Activated CD4-positive, alpha-beta T cell treated with anti-CD3 and anti-CD28 coated beads, Interleukin-2, amount 50 U/mL, for 48 hours (primary cell): ENCODE measurements around the gene TMEM235.

Experiments
- DNase-seq, 2 experiments: peaks; one replicate each; pipeline ENCODE4 v3.0.0-alpha.2; 2020

TMEM235 gene

GRCh38 chr17:78230996-78231935, at the start of gene TMEM235:
TMEM235 (plus strand) TSS chr17:78231631; CDS start chr17:78232024, 393 bp downstream.
- no peak for DNase-seq

GRCh38 chr17:78182504-78182903, 48.9 kb upstream of the TMEM235 start:
- DNase-seq: no peak

- no peak for DNase-seq
Measured at GRCh38 chr17:78183916-78184315, 47.5 kb upstream of the TMEM235 start.

- no peak for DNase-seq
Measured at GRCh38 chr17:78184351-78184750, 47.1 kb upstream of the TMEM235 start.

- DNase-seq: no peak
Measured at GRCh38 chr17:78184868-78185267, 46.6 kb upstream of the TMEM235 start.

GRCh38 chr17:78185981-78186691, 45.3 kb upstream of the TMEM235 start:
- peak in 1 of 2 experiments; percentile 36 for DNase-seq

GRCh38 chr17:78186692-78187595, 44.5 kb upstream of the TMEM235 start, which contains the start of the genes AFMID and TK1:
AFMID (plus strand) TSS chr17:78187362; CDS start chr17:78187371, 9 bp downstream.
TK1 (minus strand) TSS chr17:78187052; CDS start chr17:78186994, 58 bp downstream.
- DNase-seq: peak; percentile 97 to 98

GRCh38 chr17:78196716-78197115, 34.7 kb upstream of the TMEM235 start:
- no peak for DNase-seq

GRCh38 chr17:78197147-78197832, 34.1 kb upstream of the TMEM235 start:
- no peak for DNase-seq

- no peak for DNase-seq
Measured at GRCh38 chr17:78200451-78200850, 31.0 kb upstream of the TMEM235 start.

GRCh38 chr17:78202666-78203065, 28.8 kb upstream of the TMEM235 start:
- no peak for DNase-seq

GRCh38 chr17:78204387-78205123, 26.9 kb upstream of the TMEM235 start:
- DNase-seq: no peak

- no peak for DNase-seq
Measured at GRCh38 chr17:78205124-78205775, 26.2 kb upstream of the TMEM235 start.

GRCh38 chr17:78206298-78206697, 25.1 kb upstream of the TMEM235 start:
- no peak for DNase-seq

- DNase-seq: no peak
Measured at GRCh38 chr17:78208486-78208885, 22.9 kb upstream of the TMEM235 start.

GRCh38 chr17:78210111-78210510, 21.3 kb upstream of the TMEM235 start:
- DNase-seq: no peak

- no peak for DNase-seq
Measured at GRCh38 chr17:78211032-78211431, 20.4 kb upstream of the TMEM235 start.

- DNase-seq: peak; percentile 93 to 94
Measured at GRCh38 chr17:78214016-78214705, 17.3 kb upstream of the TMEM235 start, which contains the start of gene BIRC5. BIRC5 (plus strand) TSS chr17:78214253; CDS start chr17:78214317, 64 bp downstream.

GRCh38 chr17:78214706-78215061, 16.7 kb upstream of the TMEM235 start:
- no peak for DNase-seq
